HUES64 (cell line): ENCODE measurements around the gene UST.
A peak's percentile ranks its signal among the peaks of the same experiment; 100 is the strongest.
"Not testable (repeated sequence)": the region's sequence is repeated elsewhere in the genome, so short reads cannot be mapped to it uniquely, and the experiment has no call there.

ENCODE experiments used
- H3K27ac ChIP-seq: 2 replicates; pipeline ENCODE4 v1.7.0; 2013; ENCODE audit warnings: low read depth, low read length, inconsistent platforms
- H3K27me3 ChIP-seq: 2 replicates; pipeline ENCODE4 v1.6.1; 2013; ENCODE audit warnings: mild to moderate bottlenecking, low read length; ENCODE audit not compliant: insufficient read depth
- H3K36me3 ChIP-seq: 2 replicates; pipeline ENCODE4 v1.6.1; 2013; ENCODE audit warnings: mild to moderate bottlenecking, low read length; ENCODE audit not compliant: insufficient read depth
- H3K4me1 ChIP-seq: 2 replicates; pipeline ENCODE4 v1.6.1; 2013; ENCODE audit warnings: mild to moderate bottlenecking, low read length, moderate library complexity; ENCODE audit not compliant: insufficient read depth
- H3K4me3 ChIP-seq: 2 replicates; pipeline ENCODE4 v1.5.1; 2013; ENCODE audit warnings: mild to moderate bottlenecking, low read length, moderate library complexity
- H3K9ac ChIP-seq: 2 replicates; pipeline ENCODE4 v1.6.1; 2013; ENCODE audit warnings: mild to moderate bottlenecking, low read depth, low read length
- H3K9me3 ChIP-seq: 2 replicates; pipeline ENCODE4 v1.6.1; 2013; ENCODE audit warnings: low read depth, low read length; ENCODE audit not compliant: insufficient read depth
- WGBS: fragments of 150-250, 120-280 bp; methylation state at CpG from one replicate; pipeline ENCODE4 v1.1.7; 2013; ENCODE audit warnings: missing lambda C conversion rate; 5-methylcytosine and 5-hydroxymethylcytosine counted together

The UST gene

GRCh38 chr6:148954934-148955333, 208.1 kb downstream of the UST start:
- Histone ChIP-seq H3K4me3 (no peak overlapping the region), H3K9me3 (peaks cover 4% of the 10 kb centered on the region; the same call in 1 of the 2 replicates), H3K9ac (no peak overlapping the region), H3K4me1 (0 out of 2 replicates have a peak, but pooled peaks cover 3% of the 10 kb centered on the region), H3K36me3 (peaks cover 28% of the 10 kb centered on the region), H3K27me3 (no peaks in the 10 kb centered on the region), H3K27ac (no peak overlapping the region)
- 90% methylated on average over 3 of the region's 3 CpGs for WGBS

GRCh38 chr6:148955441-148955840, 208.6 kb downstream of the UST start:
- H3K4me3 ChIP-seq: no peak overlapping the region
- H3K9ac ChIP-seq: no peak overlapping the region
- 94% methylated on average over 3 of the region's 3 CpGs for WGBS
- H3K36me3 ChIP-seq: peaks cover 28% of the 10 kb centered on the region
- H3K27me3 ChIP-seq: no peaks in the 10 kb centered on the region
- no peaks in the 10 kb centered on the region for H3K4me1 ChIP-seq
- H3K9me3 ChIP-seq: peaks cover 4% of the 10 kb centered on the region; the same call in 1 of the 2 replicates
- H3K27ac ChIP-seq: no peak overlapping the region

GRCh38 chr6:148956163-148956562, 209.3 kb downstream of the UST start:
- WGBS: 95% methylated on average over 7 of the region's 7 CpGs
- H3K27ac ChIP-seq, H3K9me3 ChIP-seq, H3K4me3 ChIP-seq, H3K4me1 ChIP-seq, H3K9ac ChIP-seq, H3K27me3 ChIP-seq: not testable (repeated sequence)
- peaks cover 28% of the 10 kb centered on the region for H3K36me3 ChIP-seq

GRCh38 chr6:148957752-148958151, 210.9 kb downstream of the UST start:
- WGBS: 96% methylated on average over 5 of the region's 5 CpGs
- H3K9ac ChIP-seq: no peak overlapping the region
- H3K4me3 ChIP-seq: no peak overlapping the region
- peaks cover 9% of the 10 kb centered on the region; the same call in 1 of the 2 replicates for H3K4me1 ChIP-seq
- peaks cover 4% of the 10 kb centered on the region; the same call in 1 of the 2 replicates for H3K9me3 ChIP-seq
- peaks cover 28% of the 10 kb centered on the region for H3K36me3 ChIP-seq
- H3K27ac ChIP-seq: no peak overlapping the region
- no peaks in the 10 kb centered on the region for H3K27me3 ChIP-seq

GRCh38 chr6:148959008-148959407, 212.2 kb downstream of the UST start:
- no peak overlapping the region for H3K27ac ChIP-seq
- no peak overlapping the region for H3K4me3 ChIP-seq
- no peak overlapping the region for H3K9ac ChIP-seq
- peaks cover 19% of the 10 kb centered on the region for H3K4me1 ChIP-seq
- peaks cover 28% of the 10 kb centered on the region for H3K36me3 ChIP-seq
- H3K9me3 ChIP-seq: peaks cover 4% of the 10 kb centered on the region; the same call in 1 of the 2 replicates
- H3K27me3 ChIP-seq: no peaks in the 10 kb centered on the region
- 96% methylated on average over 3 of the region's 3 CpGs for WGBS

- H3K9me3 ChIP-seq: peaks cover 4% of the 10 kb centered on the region; the same call in 1 of the 2 replicates
- H3K4me1 ChIP-seq: peaks cover 22% of the 10 kb centered on the region
- WGBS: 93% methylated on average over 4 of the region's 4 CpGs
- no peak overlapping the region for H3K27ac ChIP-seq
- H3K27me3 ChIP-seq: no peaks in the 10 kb centered on the region
- H3K36me3 ChIP-seq: peaks cover 24% of the 10 kb centered on the region
- no peak overlapping the region for H3K4me3 ChIP-seq
- H3K9ac ChIP-seq: no peak overlapping the region
Observed at GRCh38 chr6:148959501-148959900, 212.7 kb downstream of the UST start.

GRCh38 chr6:148962854-148963515, 216.2 kb downstream of the UST start:
- peaks cover 32% of the 10 kb centered on the region for H3K4me1 ChIP-seq
- WGBS: 90% methylated on average over 7 of the region's 7 CpGs
- no peak overlapping the region for H3K4me3 ChIP-seq
- H3K27me3 ChIP-seq: no peaks in the 10 kb centered on the region
- H3K36me3 ChIP-seq: 0 out of 2 replicates have a peak, but pooled peaks cover 4% of the 10 kb centered on the region
- H3K27ac ChIP-seq: no peak overlapping the region
- H3K9me3 ChIP-seq: no peaks in the 10 kb centered on the region
- no peak overlapping the region for H3K9ac ChIP-seq

GRCh38 chr6:148963738-148964137, 216.9 kb downstream of the UST start:
- peaks cover 37% of the 10 kb centered on the region for H3K4me1 ChIP-seq
- 0 out of 2 replicates have a peak, but pooled peaks cover 4% of the 10 kb centered on the region for H3K36me3 ChIP-seq
- no peaks in the 10 kb centered on the region for H3K27me3 ChIP-seq
- H3K9ac ChIP-seq: no peak overlapping the region
- 77% methylated on average over 5 of the region's 5 CpGs for WGBS
- no peak overlapping the region for H3K27ac ChIP-seq
- no peaks in the 10 kb centered on the region for H3K9me3 ChIP-seq
- H3K4me3 ChIP-seq: no peak overlapping the region

GRCh38 chr6:148964467-148964866, 217.6 kb downstream of the UST start:
- Histone ChIP-seq H3K4me3 (no peak overlapping the region), H3K36me3 (0 out of 2 replicates have a peak, but pooled peaks cover 4% of the 10 kb centered on the region), H3K9me3 (no peaks in the 10 kb centered on the region), H3K27ac (no peak overlapping the region), H3K27me3 (no peaks in the 10 kb centered on the region), H3K9ac (no peak overlapping the region), H3K4me1 (peaks cover 39% of the 10 kb centered on the region)
- WGBS: 97% methylated on average over 13 of the region's 13 CpGs

GRCh38 chr6:148965287-148965686, 218.5 kb downstream of the UST start:
- no peak overlapping the region for H3K4me3 ChIP-seq
- no peak overlapping the region for H3K9ac ChIP-seq
- no peaks in the 10 kb centered on the region for H3K27me3 ChIP-seq
- 0 out of 2 replicates have a peak, but pooled peaks cover 4% of the 10 kb centered on the region for H3K36me3 ChIP-seq
- no peaks in the 10 kb centered on the region for H3K9me3 ChIP-seq
- 95% methylated on average over 9 of the region's 9 CpGs for WGBS
- H3K4me1 ChIP-seq: peaks cover 47% of the 10 kb centered on the region
- H3K27ac ChIP-seq: no peak overlapping the region

- peak overlapping the region; percentile 42 for H3K27ac ChIP-seq
- 77% methylated on average over 4 of the region's 4 CpGs for WGBS
- H3K9ac ChIP-seq: no peak overlapping the region
- H3K27me3 ChIP-seq: no peaks in the 10 kb centered on the region
- 0 out of 2 replicates have a peak, but pooled peaks cover 4% of the 10 kb centered on the region for H3K36me3 ChIP-seq
- peaks cover 43% of the 10 kb centered on the region for H3K4me1 ChIP-seq
- H3K9me3 ChIP-seq: no peaks in the 10 kb centered on the region
- H3K4me3 ChIP-seq: no peak overlapping the region
Observed at GRCh38 chr6:148967011-148967520, 220.2 kb downstream of the UST start.
